ENCODE results near the gene ATXN1. TPM values are rescaled to one million over a fixed set of nuclear protein-coding genes. Genes with fewer than 3 reads are reported as not detected.

The ATXN1 gene
- total RNA-seq, 4 donors from 2014 or later = 24.9 to 48.0 (median 36.8) TPM

DNA sequence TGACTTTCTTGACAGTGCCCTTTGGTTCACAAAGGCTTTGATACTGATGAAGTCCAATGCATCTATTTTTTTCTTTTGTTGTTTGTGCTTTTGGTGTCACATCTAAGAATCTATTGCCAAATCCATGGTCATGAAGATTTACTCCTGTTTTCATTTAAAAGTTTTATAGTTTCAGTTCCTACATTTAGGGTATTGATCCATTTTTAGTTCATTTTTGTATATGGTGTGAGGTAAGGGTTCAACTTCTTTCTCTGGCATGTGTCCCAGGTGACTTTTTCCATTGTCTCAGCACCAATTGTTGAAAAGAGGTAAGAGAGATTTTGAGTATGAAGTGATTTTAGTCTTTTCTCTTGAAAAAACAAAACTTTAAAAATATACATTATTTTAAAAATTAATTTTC lies 262.3 kb downstream of the ATXN1 start:
- no peak overlapping the region for H3K27ac ChIP-seq
- no peaks in the 10 kb centered on the region for H3K27me3 ChIP-seq
- TF ChIP-seq EP300 (IDR thresholded peaks at IDR 0.05) (no peak), POLR2A (IDR thresholded peaks at IDR 0.05) (no peak)
- TF ChIP-seq, protein P1, sequence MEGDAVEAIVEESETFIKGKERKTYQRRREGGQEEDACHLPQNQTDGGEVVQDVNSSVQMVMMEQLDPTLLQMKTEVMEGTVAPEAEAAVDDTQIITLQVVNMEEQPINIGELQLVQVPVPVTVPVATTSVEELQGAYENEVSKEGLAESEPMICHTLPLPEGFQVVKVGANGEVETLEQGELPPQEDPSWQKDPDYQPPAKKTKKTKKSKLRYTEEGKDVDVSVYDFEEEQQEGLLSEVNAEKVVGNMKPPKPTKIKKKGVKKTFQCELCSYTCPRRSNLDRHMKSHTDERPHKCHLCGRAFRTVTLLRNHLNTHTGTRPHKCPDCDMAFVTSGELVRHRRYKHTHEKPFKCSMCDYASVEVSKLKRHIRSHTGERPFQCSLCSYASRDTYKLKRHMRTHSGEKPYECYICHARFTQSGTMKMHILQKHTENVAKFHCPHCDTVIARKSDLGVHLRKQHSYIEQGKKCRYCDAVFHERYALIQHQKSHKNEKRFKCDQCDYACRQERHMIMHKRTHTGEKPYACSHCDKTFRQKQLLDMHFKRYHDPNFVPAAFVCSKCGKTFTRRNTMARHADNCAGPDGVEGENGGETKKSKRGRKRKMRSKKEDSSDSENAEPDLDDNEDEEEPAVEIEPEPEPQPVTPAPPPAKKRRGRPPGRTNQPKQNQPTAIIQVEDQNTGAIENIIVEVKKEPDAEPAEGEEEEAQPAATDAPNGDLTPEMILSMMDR (IDR thresholded peaks at IDR 0.05) = no peak
- DNase-seq (ENCODE audit: low spot score in 2 of 2) = no peak
- no peak overlapping the region for H3K4me3 ChIP-seq
- no peaks in the 10 kb centered on the region for H3K9me3 ChIP-seq
- peaks cover 0 to 7% (median 2%) of the 10 kb centered on the region in 4 donors for H3K4me1 ChIP-seq
- no peaks in the 10 kb centered on the region for H3K36me3 ChIP-seq

DNA sequence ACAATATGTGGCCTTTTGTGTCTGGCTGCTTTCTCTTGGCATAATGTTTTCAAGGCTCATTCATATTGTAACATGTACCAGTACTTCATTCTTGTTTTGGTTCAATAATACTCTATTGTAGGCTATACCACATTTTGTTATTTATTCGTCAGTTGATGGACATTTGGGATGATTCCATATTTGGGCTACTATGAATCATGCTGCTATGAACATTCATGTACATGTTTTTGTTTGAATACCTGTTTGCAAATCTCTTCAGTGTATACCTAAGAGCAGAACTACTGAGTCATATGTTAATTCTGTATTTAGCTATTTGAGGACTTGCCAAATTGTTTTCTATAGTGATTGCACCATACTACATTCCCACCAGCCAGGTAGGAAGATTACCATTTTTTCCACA lies 263.0 kb downstream of the ATXN1 start:
- no peak for DNase-seq (ENCODE audit: low spot score in 2 of 2)
- WGBS, 2 donors = 63 to 65% methylated on average over 1 of the region's 1 CpG
- no peak overlapping the region for H3K27ac ChIP-seq
- peaks cover 0 to 6% (median 2%) of the 10 kb centered on the region in 4 donors for H3K4me1 ChIP-seq
- TF ChIP-seq POLR2A (IDR thresholded peaks at IDR 0.05) (no peak), EP300 (IDR thresholded peaks at IDR 0.05) (no peak)
- TF ChIP-seq, protein P1 (IDR thresholded peaks at IDR 0.05) = no peak
- no peaks in the 10 kb centered on the region for H3K36me3 ChIP-seq
- no peaks in the 10 kb centered on the region for H3K9me3 ChIP-seq
- no peaks in the 10 kb centered on the region for H3K27me3 ChIP-seq
- H3K4me3 ChIP-seq = no peak overlapping the region

DNA sequence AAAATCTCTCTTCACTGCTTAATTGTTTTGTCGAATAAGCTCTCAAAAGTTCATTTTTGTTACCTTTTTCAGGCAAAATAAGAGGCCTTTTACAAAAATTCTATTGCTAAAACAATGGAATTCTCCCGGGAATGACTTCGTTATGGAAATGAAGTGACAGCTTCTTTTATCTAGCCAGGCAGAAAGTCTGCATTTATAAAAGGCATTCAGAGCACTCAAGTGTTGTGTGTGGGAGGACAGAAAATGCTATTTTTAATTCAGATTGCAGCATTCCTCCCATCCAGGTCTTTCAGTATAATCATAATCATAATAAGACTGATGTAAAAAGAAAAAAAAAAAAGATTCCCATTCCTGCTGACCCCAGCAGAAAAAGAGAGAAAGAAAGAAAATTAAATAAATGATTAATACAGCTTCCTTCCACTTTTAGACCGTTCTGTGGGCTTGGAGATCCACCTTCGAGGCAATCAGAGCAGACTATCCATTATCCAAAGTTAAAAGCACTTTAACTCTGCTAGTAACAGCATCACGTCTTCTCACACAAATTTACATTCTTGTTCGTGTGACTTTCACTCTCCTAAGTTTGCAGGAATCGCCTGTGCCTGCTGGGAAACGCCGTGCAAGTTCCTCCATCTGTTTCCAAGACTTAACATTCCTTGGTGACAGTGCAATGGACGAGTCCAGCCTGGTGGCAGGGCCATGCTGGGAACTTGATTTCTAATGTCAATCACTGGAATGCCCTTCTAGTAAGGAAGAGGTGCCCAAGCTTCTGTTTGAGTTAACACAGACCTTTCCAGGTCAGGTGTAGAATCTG lies 264.1 kb downstream of the ATXN1 start:
- peaks cover 0 to 6% (median 2%) of the 10 kb centered on the region in 4 donors for H3K4me1 ChIP-seq
- H3K4me3 ChIP-seq = no peak overlapping the region
- TF ChIP-seq, protein P1 (IDR thresholded peaks at IDR 0.05) = no peak
- no peak for TF ChIP-seq EP300 (IDR thresholded peaks at IDR 0.05)
- no peak for TF ChIP-seq POLR2A (IDR thresholded peaks at IDR 0.05)
- H3K27ac ChIP-seq = peak overlapping the region in 1 of 4 donors; percentile 23
- 46 to 47% methylated on average over 11 of the region's 11 CpGs for WGBS, 2 donors
- no peaks in the 10 kb centered on the region for H3K27me3 ChIP-seq
- DNase-seq (ENCODE audit: low spot score in 2 of 2) = no peak
- H3K9me3 ChIP-seq = no peaks in the 10 kb centered on the region
- H3K36me3 ChIP-seq = no peaks in the 10 kb centered on the region

DNA sequence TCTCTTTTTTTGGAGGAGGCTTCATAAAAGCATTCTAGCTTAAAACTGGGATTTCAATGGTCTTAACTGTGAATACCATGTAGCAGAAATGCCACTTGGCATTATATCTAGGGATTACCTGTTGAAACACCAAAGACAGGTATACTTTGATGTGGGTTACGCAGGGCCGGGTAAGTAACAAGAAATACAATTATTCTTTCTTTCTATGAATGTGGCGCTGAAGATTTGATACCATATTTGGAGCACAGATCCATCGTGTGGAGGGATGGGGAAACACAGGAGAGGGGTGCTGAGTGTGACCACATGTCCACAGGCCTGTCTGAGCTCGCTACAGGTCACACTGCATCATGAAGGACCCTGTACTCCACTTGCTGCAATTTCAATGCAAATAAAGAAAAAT lies 265.1 kb downstream of the ATXN1 start:
- H3K4me1 ChIP-seq = peaks cover 0 to 6% (median 2%) of the 10 kb centered on the region in 4 donors
- TF ChIP-seq, protein P1 (IDR thresholded peaks at IDR 0.05) = no peak
- TF ChIP-seq EP300 (IDR thresholded peaks at IDR 0.05) = no peak

DNA sequence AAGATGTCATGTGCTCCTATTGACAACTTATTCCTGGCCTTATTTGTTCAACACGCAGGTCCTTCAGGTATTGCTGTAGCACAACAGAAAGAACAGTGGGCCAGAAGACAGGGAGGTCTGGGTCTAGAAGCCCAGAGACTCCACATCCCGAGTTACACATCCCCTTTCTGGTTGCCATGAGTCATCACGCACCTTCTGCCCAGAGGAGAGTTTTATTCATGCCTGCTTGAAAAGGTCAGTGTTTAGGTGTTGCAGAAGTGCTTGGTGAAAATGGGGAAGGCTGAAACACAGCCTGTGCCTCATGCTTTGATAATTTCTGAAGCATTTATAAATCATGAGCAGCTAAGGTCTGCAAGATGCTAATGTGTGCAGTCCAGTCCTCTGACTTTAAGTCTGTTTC lies 266.5 kb downstream of the ATXN1 start:
- TF ChIP-seq POLR2A (IDR thresholded peaks at IDR 0.05) = no peak
- no peak for TF ChIP-seq EP300 (IDR thresholded peaks at IDR 0.05)
- Histone ChIP-seq H3K27ac (no peak overlapping the region), H3K4me3 (no peak overlapping the region), H3K4me1 (peaks cover 0 to 6% (median 2%) of the 10 kb centered on the region in 4 donors), H3K36me3 (no peaks in the 10 kb centered on the region), H3K9me3 (no peaks in the 10 kb centered on the region), H3K27me3 (no peaks in the 10 kb centered on the region)
- 75 to 87% methylated on average over 3 of the region's 3 CpGs for WGBS, 2 donors
- no peak for DNase-seq (ENCODE audit: low spot score in 2 of 2)

More for the DNA sequence above, 265.1 kb downstream of the ATXN1 start:
- no peak overlapping the region for H3K4me3 ChIP-seq
- H3K27ac ChIP-seq = no peak overlapping the region
- H3K27me3 ChIP-seq = no peaks in the 10 kb centered on the region
- DNase-seq (ENCODE audit: low spot score in 2 of 2) = no peak
- no peaks in the 10 kb centered on the region for H3K9me3 ChIP-seq
- 70 to 79% methylated on average over 5 of the region's 5 CpGs for WGBS, 2 donors
- no peaks in the 10 kb centered on the region for H3K36me3 ChIP-seq
